Measurements from ENCODE around the gene TARS3.

TARS3 gene

GRCh38 chr15:101607108-101607507 is 117.2 kb downstream of the TARS3 start:
- in situ Hi-C loops (cut with HindIII; ENCODE audit: low sequenced_read_pairs), result no loop called here
- DNase-seq (ENCODE audit: low read depth, low spot score), result no peak
- no peak overlapping the region for H3K4me3 ChIP-seq (ENCODE audit: low read depth, low read length)
- no peak for TF ChIP-seq CTCF (IDR thresholded peaks at IDR 0.05; ENCODE audit: low read depth, low read length)

GRCh38 chr15:101604124-101604874 is 120.0 kb downstream of the TARS3 start:
- no peak overlapping the region for H3K4me3 ChIP-seq (ENCODE audit: low read depth, low read length)
- TF ChIP-seq CTCF (IDR thresholded peaks at IDR 0.05; ENCODE audit: low read depth, low read length), result no peak
- no peak for DNase-seq (ENCODE audit: low read depth, low spot score)
- in situ Hi-C loops (cut with HindIII; ENCODE audit: low sequenced_read_pairs), result no loop called here

Data from astrocyte of the spinal cord (primary cell).